Motor neuron (in vitro differentiated cells): Measurements from ENCODE around the gene PKD1L1. TPM values are rescaled to one million over a fixed set of nuclear protein-coding genes. Genes with fewer than 3 reads are reported as not detected.
"Not testable (repeated sequence)": the region's sequence is repeated elsewhere in the genome, so short reads cannot be mapped to it uniquely, and the experiment has no call there.

Experiments
- ATAC-seq, 8 experiments: fragments of 200-7000 bp; cut with Tn5 transposase; replicated peaks in 6 of 8; 2 replicates each; pipeline ENCODE4 v1.8.0; 2021; ENCODE audit warnings: mild to moderate bottlenecking in 8 of 8, moderate library complexity in 8 of 8
- H3K27ac ChIP-seq, 2 donors: fragments of 250-450 bp; sonication (Bioruptor Pico); 2 replicates each; pipeline ENCODE4 v1.9.0; 2021; ENCODE audit warnings: antibody characterized with exemption in 2 of 2, mild to moderate bottlenecking in 2 of 2, moderate library complexity in 1 of 2
- H3K4me1 ChIP-seq, 2 donors: fragments of 250-450 bp; sonication (Bioruptor Pico); replicated peaks in 1 of 2; 2 replicates each; pipeline ENCODE4 v1.6.1; 2021; ENCODE audit warnings: antibody characterized with exemption in 2 of 2, mild to moderate bottlenecking in 2 of 2, moderate library complexity in 1 of 2
- H3K4me3 ChIP-seq, 5 donors: fragments of 250-450 bp; sonication (Bioruptor Pico); 2 replicates each; pipeline ENCODE4 v1.9.0; 2021; ENCODE audit warnings: antibody characterized with exemption in 5 of 5, mild to moderate bottlenecking in 5 of 5, moderate library complexity in 4 of 5
- WGBS, 10 experiments: fragments of 450-650 bp; shearing (Covaris generic); methylation state at CpG; one replicate each; pipeline ENCODE4 v1.0.0; 2022; 5-methylcytosine and 5-hydroxymethylcytosine counted together
- in situ Hi-C, 9 experiments: fragments of 400-800 bp; cut with MboI; loops; one replicate each; pipeline ENCODE4 v1.15.0; 2021; ENCODE audit warnings: low sequenced_read_pairs in 9 of 9, low pct_unique_long_range_greater_than_20kb in 2 of 9; ENCODE audit not compliant: unreplicated experiment in 9 of 9
- total RNA-seq, 8 experiments: library from RNA; unstranded; fragments of 300-600 nt; gene quantifications; 2 replicates each; pipeline versions ENCODE4 v1.2.3 to v1.2.4, GENCODE V29; 2022

PKD1L1 gene
- total RNA-seq, 8 experiments from 2014 or later = 0.09 to 1.6 (median 0.32) TPM; not detected in 1

- 58 to 100% (median 92%) methylated on average over 1 to 4 of the region's 4 CpGs; no CpG with 5 or more reads in 1 of the 10 experiments for WGBS, 10 experiments
- H3K27ac ChIP-seq = no peak overlapping the region
- in situ Hi-C loops = no loop called here
- H3K4me3 ChIP-seq = no peak overlapping the region
- peaks cover 0 to 4% of the 10 kb centered on the region in 2 donors for H3K4me1 ChIP-seq
- ATAC-seq = no peak
Measured at GRCh38 chr7:47953822-47954221, 5.6 kb upstream of the PKD1L1 start.

DNA sequence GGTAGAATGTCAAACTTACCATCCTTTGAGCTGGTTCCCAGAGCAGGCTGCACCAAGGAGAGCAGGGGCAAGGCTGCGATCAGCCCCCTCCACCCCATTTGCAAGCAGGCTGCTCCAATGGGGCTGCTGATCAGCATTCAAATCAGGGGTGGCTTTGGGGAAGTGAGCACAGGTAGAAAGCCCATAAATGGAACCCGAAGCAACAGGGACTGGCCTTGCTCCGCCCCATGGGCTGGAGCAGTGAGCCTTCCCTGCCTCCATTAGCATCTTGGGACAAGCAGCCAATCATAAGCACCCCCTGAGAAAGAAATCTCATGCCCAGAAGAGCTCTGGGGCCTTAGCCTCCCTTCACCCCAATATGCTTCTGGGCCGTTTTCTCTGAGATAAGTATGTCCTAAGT is 4.0 kb upstream of the PKD1L1 start:
- WGBS, 10 experiments = 80 to 100% (median 100%) methylated on average over 1 to 4 of the region's 4 CpGs; no CpG with 5 or more reads in 3 of the 10 experiments
- in situ Hi-C loops = no loop called here
- no peak for ATAC-seq

DNA sequence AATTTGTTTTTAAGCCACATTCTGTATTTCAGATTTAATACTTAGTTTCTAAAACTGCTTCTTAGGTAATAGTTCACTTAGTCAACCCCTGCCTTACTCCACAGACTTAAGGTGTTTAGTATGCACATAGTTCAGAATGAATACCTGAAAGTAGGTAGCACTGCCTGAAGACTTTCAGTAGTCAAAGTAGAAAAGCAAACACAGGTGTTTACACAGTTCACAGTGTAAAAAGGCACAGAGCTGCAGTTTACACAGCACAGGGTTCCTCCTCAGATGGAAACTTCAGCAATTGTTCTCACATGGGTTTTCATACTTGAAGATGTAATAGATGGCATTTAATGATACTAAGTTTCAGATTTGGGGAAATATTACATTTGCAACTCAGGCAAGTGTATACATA is 3.1 kb upstream of the PKD1L1 start:
- in situ Hi-C loops = no loop called here
- H3K4me3 ChIP-seq = no peak overlapping the region
- no peak overlapping the region for H3K27ac ChIP-seq
- no peak for ATAC-seq
- peaks cover 3 to 4% of the 10 kb centered on the region in 2 donors for H3K4me1 ChIP-seq

More for the DNA sequence above, 4.0 kb upstream of the PKD1L1 start:
- Histone ChIP-seq H3K4me1 (peaks cover 0 to 4% of the 10 kb centered on the region in 2 donors), H3K27ac (no peak overlapping the region), H3K4me3 (no peak overlapping the region)

GRCh38 chr7:47950714-47951113 is 2.4 kb upstream of the PKD1L1 start:
- in situ Hi-C loops = no loop called here
- Histone ChIP-seq H3K27ac (no peak overlapping the region), H3K4me3 (no peak overlapping the region), H3K4me1 (peaks cover 3 to 4% of the 10 kb centered on the region in 2 donors)
- peak in 4 of 8 experiments; percentile 58 to 96 (median 80) for ATAC-seq
- WGBS, 10 experiments = 52 to 86% (median 60%) methylated on average over 1 to 11 of the region's 11 CpGs; no CpG with 5 or more reads in 3 of the 10 experiments

DNA sequence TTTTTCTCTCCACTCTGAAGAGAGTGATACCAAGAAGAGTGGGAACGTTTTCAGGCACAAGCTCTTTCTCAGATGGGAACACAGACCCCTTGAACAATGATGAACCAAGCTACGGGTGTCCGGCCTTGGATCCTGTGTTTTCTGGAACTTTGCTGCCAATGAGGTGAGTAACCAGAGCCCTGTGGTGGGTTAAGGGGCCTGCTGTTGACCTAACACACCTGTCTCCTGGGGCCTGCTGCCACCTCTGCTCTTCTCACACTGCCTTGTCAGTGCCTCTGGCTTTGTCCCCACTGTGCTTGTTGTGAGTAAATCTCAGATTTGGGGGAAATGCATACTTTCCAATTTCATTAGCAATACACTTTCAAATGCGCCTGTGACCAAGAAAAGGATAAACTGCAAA is 1.4 kb upstream of the PKD1L1 start:
- Histone ChIP-seq H3K27ac (no peak overlapping the region), H3K4me3 (no peak overlapping the region), H3K4me1 (peaks cover 3 to 4% of the 10 kb centered on the region in 2 donors)
- ATAC-seq = no peak
- 67 to 100% (median 80%) methylated on average over 1 to 4 of the region's 4 CpGs; no CpG with 5 or more reads in 2 of the 10 experiments for WGBS, 10 experiments
- in situ Hi-C loops = loop anchor here in 2 of 9 experiments (25.0 kb wide), 2 partner anchors 163 to 1913 kb away; no protein-coding TSS in a partner anchor

DNA sequence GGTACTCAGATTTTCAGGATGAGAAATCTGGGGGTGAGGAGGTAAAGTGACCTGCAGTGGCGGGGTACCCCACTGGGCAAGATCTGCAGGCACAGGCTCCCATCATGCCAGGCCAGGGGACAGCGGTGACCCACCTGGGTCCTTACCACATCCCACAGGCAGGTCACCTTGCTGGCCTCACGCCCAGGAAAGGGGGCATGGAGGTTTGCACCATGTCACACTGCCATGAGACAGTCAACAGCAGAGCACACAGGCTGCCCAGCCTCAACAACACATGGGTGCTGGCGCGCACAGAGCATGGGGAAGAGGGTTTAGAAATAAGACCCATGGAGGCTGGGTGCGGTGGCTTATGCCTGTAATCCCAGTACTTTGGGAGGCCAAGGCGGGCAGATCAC is 914 bp downstream of the PKD1L1 start:
- no peak for ATAC-seq
- in situ Hi-C loops = loop anchor here in 2 of 9 experiments (25.0 kb wide), 2 partner anchors 165 to 1915 kb away; no protein-coding TSS in a partner anchor
- H3K4me1 ChIP-seq = peaks cover 3 to 4% of the 10 kb centered on the region in 2 donors
- 20 to 100% (median 100%) methylated on average over 1 to 4 of the region's 7 CpGs; no CpG with 5 or more reads in 5 of the 10 experiments for WGBS, 10 experiments
- H3K4me3 ChIP-seq = no peak overlapping the region
- no peak overlapping the region for H3K27ac ChIP-seq

DNA sequence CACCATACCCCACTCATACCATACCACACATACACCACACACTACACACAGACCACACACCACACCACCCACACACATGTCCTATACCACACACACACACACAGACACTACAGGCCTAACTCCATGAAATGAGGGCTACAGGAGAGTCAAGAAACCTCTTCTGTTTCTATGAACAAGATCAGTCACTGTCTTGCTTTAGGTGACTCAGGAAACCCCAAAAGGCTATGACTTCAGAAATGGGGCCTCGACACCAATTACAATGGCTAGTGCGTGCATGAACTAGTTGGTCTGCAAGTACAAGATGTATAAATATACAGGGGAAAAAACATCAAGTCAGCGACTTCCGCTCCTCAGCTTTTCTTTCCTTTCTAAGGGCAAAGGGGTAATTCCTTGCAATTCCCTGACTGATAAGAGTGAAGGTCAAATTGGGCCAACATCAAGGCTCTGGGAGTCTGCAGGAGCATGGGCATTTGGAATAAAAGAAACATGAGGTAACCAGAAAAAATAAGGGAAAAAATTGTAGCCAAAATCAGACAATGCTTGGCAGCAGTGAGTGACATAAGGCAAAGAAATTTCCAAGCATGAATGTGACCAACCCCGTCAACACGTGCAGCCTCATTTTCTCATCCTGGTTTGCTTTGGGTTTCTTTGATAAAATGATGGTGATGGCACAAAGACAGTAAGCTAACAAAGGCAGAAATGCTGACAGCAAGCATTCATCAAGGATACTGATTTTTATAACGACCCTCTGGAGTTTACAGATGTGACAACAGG is 1.5 kb downstream of the PKD1L1 start:
- Histone ChIP-seq H3K4me3 (no peak overlapping the region), H3K27ac (no peak overlapping the region), H3K4me1 (peaks cover 3 to 4% of the 10 kb centered on the region in 2 donors)
- in situ Hi-C loops = loop anchor here in 2 of 9 experiments (25.0 kb wide), 2 partner anchors 166 to 1916 kb away; no protein-coding TSS in a partner anchor
- WGBS, 10 experiments = 75 to 98% (median 93%) methylated on average over 2 to 7 of the region's 7 CpGs; no CpG with 5 or more reads in 1 of the 10 experiments
- no peak for ATAC-seq

- Histone ChIP-seq H3K27ac (no peak overlapping the region), H3K4me3 (no peak overlapping the region), H3K4me1 (peaks cover 1 to 4% of the 10 kb centered on the region in 2 donors)
- peak in 7 of 8 experiments; percentile 14 to 85 (median 59) for ATAC-seq
- in situ Hi-C loops = loop anchor here in 2 of 9 experiments (25.0 kb wide), 2 partner anchors 167 to 1917 kb away; no protein-coding TSS in a partner anchor
- WGBS, 10 experiments = 0 to 58% (median 21%) methylated on average over 2 to 7 of the region's 8 CpGs
Measured at GRCh38 chr7:47945261-47946015, 2.8 kb downstream of the PKD1L1 start.

DNA sequence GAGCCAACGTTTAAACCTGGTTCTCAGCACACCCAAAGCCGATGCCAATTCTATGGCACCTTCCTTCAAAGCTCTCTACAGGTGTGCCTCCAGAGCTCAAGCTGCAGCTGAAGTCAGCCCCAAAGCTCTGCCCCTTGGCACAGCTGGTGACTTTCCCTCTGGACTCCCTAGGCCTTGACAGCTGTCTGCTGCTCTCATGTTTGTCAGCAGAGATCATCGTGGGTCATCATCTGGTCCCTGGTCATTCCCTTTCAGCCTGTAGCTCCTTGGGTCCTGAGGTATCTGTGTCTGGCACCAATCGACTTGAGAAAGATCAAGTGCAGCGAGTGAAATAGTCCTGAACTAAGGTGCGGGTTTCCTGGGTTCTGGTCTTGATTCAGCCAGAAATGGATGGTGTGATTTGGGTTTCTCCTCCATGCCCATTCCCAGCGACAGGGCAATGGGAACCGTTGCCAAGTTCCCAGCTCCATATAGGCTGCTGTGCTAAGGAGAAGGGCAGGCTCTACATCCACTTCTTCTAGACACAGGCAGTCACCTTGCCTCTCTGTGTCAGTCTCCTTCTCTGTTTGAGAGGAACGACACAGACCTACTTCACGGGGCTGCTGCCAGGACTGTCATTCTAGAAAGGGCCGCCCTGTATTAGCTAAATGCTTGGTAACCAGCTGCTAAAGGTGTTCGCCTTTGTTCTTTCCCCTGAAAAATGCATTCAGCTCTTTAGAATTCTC is 3.6 kb downstream of the PKD1L1 start:
- no peak overlapping the region for H3K27ac ChIP-seq
- in situ Hi-C loops = loop anchor here in 2 of 9 experiments (25.0 kb wide), 2 partner anchors 168 to 1918 kb away; no protein-coding TSS in a partner anchor
- peak in 3 of 8 experiments; percentile 9 to 33 (median 23) for ATAC-seq
- no peak overlapping the region for H3K4me3 ChIP-seq
- 57 to 82% (median 71%) methylated on average over 2 to 8 of the region's 12 CpGs; no CpG with 5 or more reads in 1 of the 10 experiments for WGBS, 10 experiments
- peaks cover 5 to 12% of the 10 kb centered on the region in 2 donors for H3K4me1 ChIP-seq

DNA sequence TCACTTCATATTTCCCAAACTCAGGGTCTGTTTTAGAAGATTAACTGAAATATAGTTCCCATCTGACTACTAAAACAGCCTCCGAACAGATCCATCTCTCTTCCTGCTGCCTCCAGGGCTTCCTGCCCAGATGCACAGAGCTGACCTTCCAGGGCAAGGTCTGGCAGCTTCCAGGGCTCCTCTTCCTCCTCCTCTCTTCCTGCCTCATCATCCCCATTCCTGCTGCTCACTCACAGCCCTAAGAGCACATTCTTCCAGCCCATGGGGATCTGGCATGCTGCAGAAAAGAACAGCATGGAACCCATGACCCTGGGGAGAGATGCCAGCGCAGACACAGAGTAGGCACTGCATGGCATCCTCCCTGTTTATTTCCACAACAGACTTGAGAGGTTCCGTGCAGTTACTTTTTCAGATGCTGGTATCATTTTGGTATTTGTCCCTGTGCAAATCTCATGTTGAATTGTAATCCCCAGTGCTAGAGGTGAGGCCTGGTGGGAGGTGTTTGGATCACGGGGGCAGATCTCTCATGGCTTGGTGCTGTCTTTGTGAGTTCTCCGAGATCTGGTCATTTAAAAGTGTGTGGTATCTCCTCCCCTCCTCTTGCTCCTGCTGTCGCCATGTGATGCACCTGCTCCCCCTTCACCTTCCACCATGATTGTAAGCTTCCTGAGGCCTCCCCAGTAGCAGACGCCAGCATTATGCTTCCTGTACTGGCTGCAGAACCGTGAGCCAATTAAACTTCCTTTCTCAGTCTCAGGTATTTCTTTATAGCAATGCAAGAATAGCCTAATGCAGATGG is 4.4 kb downstream of the PKD1L1 start:
- H3K27ac ChIP-seq = no peak overlapping the region

GRCh38 chr7:47942651-47943050 is 5.6 kb downstream of the PKD1L1 start:
- H3K27ac ChIP-seq, H3K4me3 ChIP-seq, ATAC-seq: not testable (repeated sequence)
- H3K4me1 ChIP-seq = peaks cover 5 to 12% of the 10 kb centered on the region in 2 donors
- in situ Hi-C loops = loop anchor here in 2 of 9 experiments (25.0 kb wide), 2 partner anchors 170 to 1920 kb away; no protein-coding TSS in a partner anchor
- WGBS, 10 experiments = 50 to 100% (median 90%) methylated on average over 1 to 6 of the region's 10 CpGs; no CpG with 5 or more reads in 5 of the 10 experiments

More for the DNA sequence above, 4.4 kb downstream of the PKD1L1 start:
- WGBS, 10 experiments = 73 to 100% (median 84%) methylated on average over 2 to 7 of the region's 8 CpGs; no CpG with 5 or more reads in 2 of the 10 experiments
- in situ Hi-C loops = loop anchor here in 2 of 9 experiments (25.0 kb wide), 2 partner anchors 168 to 1918 kb away; no protein-coding TSS in a partner anchor
- no peak for ATAC-seq
- Histone ChIP-seq H3K4me1 (peaks cover 5 to 12% of the 10 kb centered on the region in 2 donors), H3K4me3 (no peak overlapping the region)
